WTC11 (cell line): ENCODE results near the gene SPRY1. TPM values are rescaled to one million over a fixed set of nuclear protein-coding genes. Genes with fewer than 3 reads are reported as not detected.

Experiments
- ATAC-seq: fragments of 200-7000 bp; cut with Tn5 transposase; 2 replicates; pipeline ENCODE4 v1.10.0; 2021; ENCODE audit warnings: mild to moderate bottlenecking, moderate library complexity
- CTCF ChIA-PET: fragments of 300-600 bp; sonication (Branson Sonifier 250); formaldehyde crosslinking; loops from one replicate; lab custom pipeline; 2021; ENCODE audit warnings: antibody characterized with exemption; lab: Charles Lee
- POLR2A ChIA-PET: fragments of 350-600 bp; sonication (Branson Sonifier 250); formaldehyde crosslinking; loops from one replicate; lab custom pipeline; 2021; ENCODE audit warnings: antibody characterized with exemption; lab: Charles Lee
- DNase-seq: peaks from one replicate; pipeline ENCODE4 v3.0.0; 2021; ENCODE audit warnings: low spot score
- H3K27ac Mint-ChIP-seq: 2 replicates; pipeline ENCODE4 v1.8.0; 2021; ENCODE audit warnings: mixed read lengths
- H3K27me3 Mint-ChIP-seq: 2 replicates; pipeline ENCODE4 v1.8.0; 2021; ENCODE audit warnings: low read depth, mild to moderate bottlenecking, moderate library complexity, mixed read lengths
- H3K36me3 Mint-ChIP-seq: 2 replicates; pipeline ENCODE4 v1.8.0; 2021; ENCODE audit warnings: mixed read lengths
- H3K4me1 Mint-ChIP-seq: 2 replicates; pipeline ENCODE4 v1.8.0; 2022; ENCODE audit warnings: mixed read lengths
- H3K4me3 Mint-ChIP-seq: 2 replicates; pipeline ENCODE4 v1.8.0; 2021; ENCODE audit warnings: mild to moderate bottlenecking, moderate library complexity, mixed read lengths
- H3K9me3 Mint-ChIP-seq: 2 replicates; pipeline ENCODE4 v1.8.0; 2021; ENCODE audit warnings: mixed read lengths
- AR ChIP-seq: fragments of 250-450 bp; sonication (Bioruptor Pico); IDR thresholded peaks from 2 replicates; pipeline ENCODE4 v1.9.0; 2021; ENCODE audit warnings: mild to moderate bottlenecking
- ATF3 ChIP-seq: sonication (generic); formaldehyde crosslinking; conservative IDR thresholded peaks from 2 replicates; pipeline ENCODE4 v1.8.1; 2022; ENCODE audit warnings: mild to moderate bottlenecking, missing genetic modification reagents
- E2F5 ChIP-seq: sonication (generic); formaldehyde crosslinking; IDR thresholded peaks from 2 replicates; pipeline ENCODE4 v1.8.1; 2022; ENCODE audit warnings: mild to moderate bottlenecking, moderate library complexity, missing genetic modification reagents
- ESRRA ChIP-seq: sonication (generic); formaldehyde crosslinking; IDR thresholded peaks from 2 replicates; pipeline ENCODE4 v1.8.1; 2022; ENCODE audit warnings: mild to moderate bottlenecking, missing genetic modification reagents, borderline replicate concordance
- ETV6 ChIP-seq: sonication (generic); formaldehyde crosslinking; IDR thresholded peaks from 2 replicates; pipeline ENCODE4 v1.8.1; 2022; ENCODE audit warnings: mild to moderate bottlenecking, missing genetic modification reagents
- FOXK1 ChIP-seq: sonication (generic); formaldehyde crosslinking; IDR thresholded peaks from 2 replicates; pipeline ENCODE4 v1.8.0; 2022; ENCODE audit warnings: mild to moderate bottlenecking, moderate library complexity, missing genetic modification reagents
- GRHL2 ChIP-seq: fragments of 250-450 bp; sonication (Bioruptor Pico); IDR thresholded peaks from 2 replicates; pipeline ENCODE4 v1.8.0; 2022; ENCODE audit warnings: mild to moderate bottlenecking, moderate library complexity; ENCODE audit not compliant: insufficient replicate concordance, severe bottlenecking
- KAT7 ChIP-seq: sonication (generic); formaldehyde crosslinking; IDR thresholded peaks from 2 replicates; pipeline ENCODE4 v1.8.1; 2023; ENCODE audit warnings: missing genetic modification reagents, mild to moderate bottlenecking, borderline replicate concordance
- NFE2L1 ChIP-seq: sonication (generic); formaldehyde crosslinking; IDR thresholded peaks from 2 replicates; pipeline ENCODE4 v1.8.1; 2023; ENCODE audit warnings: missing genetic modification reagents
- NFYB ChIP-seq: sonication (generic); formaldehyde crosslinking; conservative IDR thresholded peaks from 2 replicates; pipeline ENCODE4 v1.8.0; 2022; ENCODE audit warnings: low read depth, missing genetic modification reagents
- NR3C1 ChIP-seq: sonication (generic); formaldehyde crosslinking; conservative IDR thresholded peaks from 2 replicates; pipeline ENCODE4 v1.8.1; 2023; ENCODE audit warnings: low read depth, mild to moderate bottlenecking, missing genetic modification reagents
- total RNA-seq: library from RNA; stranded (reverse); gene quantifications from 3 replicates; pipeline ENCODE4 v1.2.3, GENCODE V29; 2021
- TF ChIP-seq, protein P1 (sequence below): fragments of 250-450 bp; sonication (Bioruptor Pico); IDR thresholded peaks from 2 replicates; pipeline ENCODE4 v2.1.2; 2022; ENCODE audit warnings: mild to moderate bottlenecking, moderate library complexity
- TF ChIP-seq, protein P2 (sequence below): fragments of 250-450 bp; sonication (Bioruptor Pico); IDR thresholded peaks from 2 replicates; pipeline ENCODE4 v1.9.0; 2021; ENCODE audit warnings: mild to moderate bottlenecking
- TF ChIP-seq, protein P3 (sequence below): sonication (generic); formaldehyde crosslinking; conservative IDR thresholded peaks from 2 replicates; pipeline ENCODE4 v1.8.1; 2023; ENCODE audit warnings: mild to moderate bottlenecking, low read depth, missing genetic modification reagents, moderate library complexity
- TF ChIP-seq, protein P4 (sequence below): sonication (generic); formaldehyde crosslinking; IDR thresholded peaks from 2 replicates; pipeline ENCODE4 v1.8.0; 2023; ENCODE audit warnings: mild to moderate bottlenecking, missing genetic modification reagents
- TF ChIP-seq, protein P5 (sequence below): fragments of 200-600 bp; IDR thresholded peaks from 2 replicates; pipeline ENCODE4 v1.8.0; 2022; ENCODE audit warnings: antibody characterized with exemption

Gene SPRY1
- total RNA-seq, 1 experiment from 2014 or later, result 107 TPM

GRCh38 chr4:123402121-123402465, 5.5 kb downstream of the SPRY1 start:
- ChIA-PET CTCF (interaction anchor here (1.0 kb wide), 1 partner anchor 12 kb away, joined by 3 read pairs; no protein-coding TSS in a partner anchor), POLR2A (no interaction called here)
- H3K27ac Mint-ChIP-seq, result peak overlapping the region; percentile 91
- TF ChIP-seq ATF3 (CRISPR knock-in tag), result no peak
- TF ChIP-seq, protein P1, sequence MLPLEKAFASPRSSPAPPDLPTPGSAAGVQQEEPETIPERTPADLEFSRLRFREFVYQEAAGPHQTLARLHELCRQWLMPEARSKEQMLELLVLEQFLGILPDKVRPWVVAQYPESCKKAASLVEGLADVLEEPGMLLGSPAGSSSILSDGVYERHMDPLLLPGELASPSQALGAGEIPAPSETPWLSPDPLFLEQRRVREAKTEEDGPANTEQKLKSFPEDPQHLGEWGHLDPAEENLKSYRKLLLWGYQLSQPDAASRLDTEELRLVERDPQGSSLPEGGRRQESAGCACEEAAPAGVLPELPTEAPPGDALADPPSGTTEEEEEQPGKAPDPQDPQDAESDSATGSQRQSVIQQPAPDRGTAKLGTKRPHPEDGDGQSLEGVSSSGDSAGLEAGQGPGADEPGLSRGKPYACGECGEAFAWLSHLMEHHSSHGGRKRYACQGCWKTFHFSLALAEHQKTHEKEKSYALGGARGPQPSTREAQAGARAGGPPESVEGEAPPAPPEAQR (CRISPR knock-in tag), result no peak
- TF ChIP-seq KAT7 (CRISPR knock-in tag), result no peak
- TF ChIP-seq, all 79 proteins: peak for 0
- Mint-ChIP-seq H3K4me3 (peak overlapping the region; percentile 93), H3K9me3 (no peaks in the 10 kb centered on the region), H3K27me3 (no peaks in the 10 kb centered on the region), H3K36me3 (peaks cover 52% of the 10 kb centered on the region), H3K4me1 (peaks cover 65% of the 10 kb centered on the region)
- DNase-seq (no peak), ATAC-seq (no peak)

GRCh38 chr4:123403080-123403604, 6.5 kb downstream of the SPRY1 start:
- H3K9me3 Mint-ChIP-seq, result no peaks in the 10 kb centered on the region
- peaks cover 69% of the 10 kb centered on the region for H3K4me1 Mint-ChIP-seq
- H3K4me3 Mint-ChIP-seq, result peak overlapping the region; percentile 93
- DNase-seq (no peak), ATAC-seq (no peak)
- TF ChIP-seq NFE2L1 (no peak), NFYB (CRISPR knock-in tag) (no peak), NR3C1 (no peak)
- no peaks in the 10 kb centered on the region for H3K27me3 Mint-ChIP-seq
- POLR2A ChIA-PET, result no interaction called here
- H3K36me3 Mint-ChIP-seq, result peaks cover 52% of the 10 kb centered on the region
- CTCF ChIA-PET, result no interaction called here
- H3K27ac Mint-ChIP-seq, result peak overlapping the region; percentile 84

GRCh38 chr4:123404533-123404932, 7.9 kb downstream of the SPRY1 start:
- CTCF ChIA-PET, result interaction anchor here (1.5 kb wide), 1 partner anchor 160 kb away, joined by 4 read pairs; no protein-coding TSS in a partner anchor
- Mint-ChIP-seq H3K4me3 (peak overlapping the region; percentile 93; the same call in 1 of the 2 replicates), H3K36me3 (peaks cover 45% of the 10 kb centered on the region), H3K4me1 (peaks cover 69% of the 10 kb centered on the region), H3K9me3 (no peaks in the 10 kb centered on the region), H3K27me3 (no peaks in the 10 kb centered on the region), H3K27ac (peak overlapping the region; percentile 69; the same call in 1 of the 2 replicates)
- DNase-seq (no peak), ATAC-seq (no peak)
- POLR2A ChIA-PET, result no interaction called here
- TF ChIP-seq FOXK1 (CRISPR knock-in tag) (no peak), E2F5 (no peak), AR (CRISPR knock-in tag) (no peak), NFYB (CRISPR knock-in tag) (no peak), ETV6 (CRISPR knock-in tag) (no peak), GRHL2 (CRISPR knock-in tag) (no peak), ESRRA (CRISPR knock-in tag) (no peak)
- TF ChIP-seq, protein P2, sequence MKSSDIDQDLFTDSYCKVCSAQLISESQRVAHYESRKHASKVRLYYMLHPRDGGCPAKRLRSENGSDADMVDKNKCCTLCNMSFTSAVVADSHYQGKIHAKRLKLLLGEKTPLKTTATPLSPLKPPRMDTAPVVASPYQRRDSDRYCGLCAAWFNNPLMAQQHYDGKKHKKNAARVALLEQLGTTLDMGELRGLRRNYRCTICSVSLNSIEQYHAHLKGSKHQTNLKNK (CRISPR knock-in tag), result no peak
- TF ChIP-seq, protein P3, sequence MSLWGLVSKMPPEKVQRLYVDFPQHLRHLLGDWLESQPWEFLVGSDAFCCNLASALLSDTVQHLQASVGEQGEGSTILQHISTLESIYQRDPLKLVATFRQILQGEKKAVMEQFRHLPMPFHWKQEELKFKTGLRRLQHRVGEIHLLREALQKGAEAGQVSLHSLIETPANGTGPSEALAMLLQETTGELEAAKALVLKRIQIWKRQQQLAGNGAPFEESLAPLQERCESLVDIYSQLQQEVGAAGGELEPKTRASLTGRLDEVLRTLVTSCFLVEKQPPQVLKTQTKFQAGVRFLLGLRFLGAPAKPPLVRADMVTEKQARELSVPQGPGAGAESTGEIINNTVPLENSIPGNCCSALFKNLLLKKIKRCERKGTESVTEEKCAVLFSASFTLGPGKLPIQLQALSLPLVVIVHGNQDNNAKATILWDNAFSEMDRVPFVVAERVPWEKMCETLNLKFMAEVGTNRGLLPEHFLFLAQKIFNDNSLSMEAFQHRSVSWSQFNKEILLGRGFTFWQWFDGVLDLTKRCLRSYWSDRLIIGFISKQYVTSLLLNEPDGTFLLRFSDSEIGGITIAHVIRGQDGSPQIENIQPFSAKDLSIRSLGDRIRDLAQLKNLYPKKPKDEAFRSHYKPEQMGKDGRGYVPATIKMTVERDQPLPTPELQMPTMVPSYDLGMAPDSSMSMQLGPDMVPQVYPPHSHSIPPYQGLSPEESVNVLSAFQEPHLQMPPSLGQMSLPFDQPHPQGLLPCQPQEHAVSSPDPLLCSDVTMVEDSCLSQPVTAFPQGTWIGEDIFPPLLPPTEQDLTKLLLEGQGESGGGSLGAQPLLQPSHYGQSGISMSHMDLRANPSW (CRISPR knock-in tag), result no peak
- TF ChIP-seq, protein P4, sequence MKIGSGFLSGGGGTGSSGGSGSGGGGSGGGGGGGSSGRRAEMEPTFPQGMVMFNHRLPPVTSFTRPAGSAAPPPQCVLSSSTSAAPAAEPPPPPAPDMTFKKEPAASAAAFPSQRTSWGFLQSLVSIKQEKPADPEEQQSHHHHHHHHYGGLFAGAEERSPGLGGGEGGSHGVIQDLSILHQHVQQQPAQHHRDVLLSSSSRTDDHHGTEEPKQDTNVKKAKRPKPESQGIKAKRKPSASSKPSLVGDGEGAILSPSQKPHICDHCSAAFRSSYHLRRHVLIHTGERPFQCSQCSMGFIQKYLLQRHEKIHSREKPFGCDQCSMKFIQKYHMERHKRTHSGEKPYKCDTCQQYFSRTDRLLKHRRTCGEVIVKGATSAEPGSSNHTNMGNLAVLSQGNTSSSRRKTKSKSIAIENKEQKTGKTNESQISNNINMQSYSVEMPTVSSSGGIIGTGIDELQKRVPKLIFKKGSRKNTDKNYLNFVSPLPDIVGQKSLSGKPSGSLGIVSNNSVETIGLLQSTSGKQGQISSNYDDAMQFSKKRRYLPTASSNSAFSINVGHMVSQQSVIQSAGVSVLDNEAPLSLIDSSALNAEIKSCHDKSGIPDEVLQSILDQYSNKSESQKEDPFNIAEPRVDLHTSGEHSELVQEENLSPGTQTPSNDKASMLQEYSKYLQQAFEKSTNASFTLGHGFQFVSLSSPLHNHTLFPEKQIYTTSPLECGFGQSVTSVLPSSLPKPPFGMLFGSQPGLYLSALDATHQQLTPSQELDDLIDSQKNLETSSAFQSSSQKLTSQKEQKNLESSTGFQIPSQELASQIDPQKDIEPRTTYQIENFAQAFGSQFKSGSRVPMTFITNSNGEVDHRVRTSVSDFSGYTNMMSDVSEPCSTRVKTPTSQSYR (CRISPR knock-in tag), result no peak
- TF ChIP-seq, protein P5, sequence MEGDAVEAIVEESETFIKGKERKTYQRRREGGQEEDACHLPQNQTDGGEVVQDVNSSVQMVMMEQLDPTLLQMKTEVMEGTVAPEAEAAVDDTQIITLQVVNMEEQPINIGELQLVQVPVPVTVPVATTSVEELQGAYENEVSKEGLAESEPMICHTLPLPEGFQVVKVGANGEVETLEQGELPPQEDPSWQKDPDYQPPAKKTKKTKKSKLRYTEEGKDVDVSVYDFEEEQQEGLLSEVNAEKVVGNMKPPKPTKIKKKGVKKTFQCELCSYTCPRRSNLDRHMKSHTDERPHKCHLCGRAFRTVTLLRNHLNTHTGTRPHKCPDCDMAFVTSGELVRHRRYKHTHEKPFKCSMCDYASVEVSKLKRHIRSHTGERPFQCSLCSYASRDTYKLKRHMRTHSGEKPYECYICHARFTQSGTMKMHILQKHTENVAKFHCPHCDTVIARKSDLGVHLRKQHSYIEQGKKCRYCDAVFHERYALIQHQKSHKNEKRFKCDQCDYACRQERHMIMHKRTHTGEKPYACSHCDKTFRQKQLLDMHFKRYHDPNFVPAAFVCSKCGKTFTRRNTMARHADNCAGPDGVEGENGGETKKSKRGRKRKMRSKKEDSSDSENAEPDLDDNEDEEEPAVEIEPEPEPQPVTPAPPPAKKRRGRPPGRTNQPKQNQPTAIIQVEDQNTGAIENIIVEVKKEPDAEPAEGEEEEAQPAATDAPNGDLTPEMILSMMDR, result no peak
